Cardiac muscle cell (in vitro differentiated cells and primary cell): ENCODE data around the gene FKRP. TPM values are rescaled to one million over a fixed set of nuclear protein-coding genes. Genes with fewer than 3 reads are reported as not detected.

Experiments used
- DNase-seq, 2 donors: peaks; one replicate each; pipeline versions ENCODE4 v3.0.0 to v3.0.0-alpha.2; 2010 to 2017; ENCODE audit warnings: low read depth in 1 of 2, low spot score in 1 of 2
- H3K27ac ChIP-seq: fragments of 200-600 bp; sonication (generic); 2 replicates; pipeline ENCODE4 v1.5.1; 2016
- H3K27me3 ChIP-seq: fragments of 200-600 bp; sonication (generic); 2 replicates; pipeline ENCODE4 v1.6.0; 2016; ENCODE audit warnings: control low read depth
- H3K36me3 ChIP-seq: fragments of 200-600 bp; sonication (generic); 2 replicates; pipeline ENCODE4 v1.5.1; 2016; ENCODE audit warnings: control low read depth
- H3K4me1 ChIP-seq: fragments of 200-600 bp; sonication (generic); 2 replicates; pipeline ENCODE4 v1.8.1; 2017; ENCODE audit warnings: low read depth, mild to moderate bottlenecking, mixed run types
- H3K4me3 ChIP-seq: fragments of 200-600 bp; sonication (generic); 2 replicates; pipeline ENCODE4 v1.5.1; 2016; ENCODE audit warnings: mild to moderate bottlenecking
- H3K9me3 ChIP-seq: fragments of 200-600 bp; sonication (generic); 2 replicates; pipeline ENCODE4 v1.5.1; 2017; ENCODE audit warnings: low read depth, mild to moderate bottlenecking, control low read depth
- CTCF ChIP-seq: IDR thresholded peaks from 2 replicates; pipeline ENCODE4 v1.5.1; 2012; ENCODE audit warnings: low read depth, mild to moderate bottlenecking, low read length
- polyA plus RNA-seq: library from polyadenylated mRNA; unstranded; fragments of >200 nt; fragmentation: Nextera tagmentation; extraction: Ambion mirVana; gene quantifications from 2 replicates; pipeline ENCODE4 v1.2.1, GENCODE V29; 2016
- total RNA-seq: library from RNA; depleted of rRNA; stranded (reverse); fragments of >200 nt; gene quantifications from 2 replicates; pipeline ENCODE4 v1.2.3, GENCODE V29; 2016

FKRP gene
- total and polyA plus RNA-seq, 2 experiments from 2014 or later, result 20.4 to 50.3 TPM

- Histone ChIP-seq H3K27ac (no peak overlapping the region), H3K27me3 (no peaks in the 10 kb centered on the region), H3K36me3 (peaks cover 4% of the 10 kb centered on the region), H3K9me3 (no peaks in the 10 kb centered on the region), H3K4me1 (peaks cover 14% of the 10 kb centered on the region), H3K4me3 (no peak overlapping the region)
- no peak for TF ChIP-seq CTCF
- no peak for DNase-seq
Observed at GRCh38 chr19:46741447-46741846, 4.4 kb upstream of the FKRP start.

GRCh38 chr19:46742926-46743480 is 2.9 kb upstream of the FKRP start:
- peaks cover 14% of the 10 kb centered on the region for H3K4me1 ChIP-seq
- H3K9me3 ChIP-seq, result no peaks in the 10 kb centered on the region
- no peak overlapping the region for H3K27ac ChIP-seq
- no peaks in the 10 kb centered on the region for H3K27me3 ChIP-seq
- DNase-seq, result no peak
- no peaks in the 10 kb centered on the region for H3K36me3 ChIP-seq
- H3K4me3 ChIP-seq, result no peak overlapping the region
- no peak for TF ChIP-seq CTCF

- Histone ChIP-seq H3K4me1 (peaks cover 8% of the 10 kb centered on the region), H3K4me3 (no peak overlapping the region), H3K9me3 (no peaks in the 10 kb centered on the region), H3K27me3 (no peaks in the 10 kb centered on the region), H3K36me3 (peaks cover 4% of the 10 kb centered on the region), H3K27ac (no peak overlapping the region)
- no peak for TF ChIP-seq CTCF
- DNase-seq, result no peak
Observed at GRCh38 chr19:46744005-46744691, 1.7 kb upstream of the FKRP start.

GRCh38 chr19:46745030-46745429 is 827 bp upstream of the FKRP start:
- H3K9me3 ChIP-seq, result no peaks in the 10 kb centered on the region
- H3K27me3 ChIP-seq, result no peaks in the 10 kb centered on the region
- TF ChIP-seq CTCF, result no peak
- DNase-seq, result no peak
- no peaks in the 10 kb centered on the region for H3K4me1 ChIP-seq
- H3K36me3 ChIP-seq, result peaks cover 4% of the 10 kb centered on the region
- H3K4me3 ChIP-seq, result peak overlapping the region; percentile 100
- H3K27ac ChIP-seq, result no peak overlapping the region

GRCh38 chr19:46746281-46747057 is 612 bp downstream of the FKRP start, which contains the start of gene STRN4:
Gene STRN4 (minus strand): TSS chr19:46746450. CDS start chr19:46746430, 20 bp downstream.
- no peaks in the 10 kb centered on the region for H3K9me3 ChIP-seq
- peaks cover 4% of the 10 kb centered on the region for H3K36me3 ChIP-seq
- H3K27me3 ChIP-seq, result no peaks in the 10 kb centered on the region
- no peaks in the 10 kb centered on the region for H3K4me1 ChIP-seq
- peak; percentile 58 to 75 for DNase-seq
- peak within 1 kb of the TSS; percentile 100 for H3K4me3 ChIP-seq
- peak within 1 kb of the TSS; percentile 98 for H3K27ac ChIP-seq
- no peak for TF ChIP-seq CTCF
